Endothelial cell (in vitro differentiated cells): ENCODE measurements around the gene ZSWIM3. TPM values are rescaled to one million over a fixed set of nuclear protein-coding genes. Genes with fewer than 3 reads are reported as not detected.

ENCODE experiments used
- DNase-seq: peaks from one replicate; pipeline ENCODE4 v3.0.0; 2021; ENCODE audit warnings: low spot score
- H3K27ac Mint-ChIP-seq: one replicate; pipeline ENCODE4 v1.8.0; 2021; ENCODE audit warnings: mixed read lengths, inconsistent platforms; ENCODE audit not compliant: unreplicated experiment
- H3K27me3 Mint-ChIP-seq: one replicate; pipeline ENCODE4 v1.8.0; 2021; ENCODE audit warnings: mild to moderate bottlenecking, moderate library complexity, mixed read lengths, inconsistent platforms; ENCODE audit not compliant: unreplicated experiment
- H3K36me3 Mint-ChIP-seq: one replicate; pipeline ENCODE4 v1.8.0; 2021; ENCODE audit warnings: mild to moderate bottlenecking, low read depth, mixed read lengths, inconsistent platforms; ENCODE audit not compliant: unreplicated experiment
- H3K4me1 Mint-ChIP-seq: one replicate; pipeline ENCODE4 v1.8.0; 2021; ENCODE audit warnings: mild to moderate bottlenecking, mixed read lengths, inconsistent platforms; ENCODE audit not compliant: unreplicated experiment
- H3K4me3 Mint-ChIP-seq: one replicate; pipeline ENCODE4 v1.8.0; 2021; ENCODE audit warnings: mild to moderate bottlenecking, mixed read lengths, inconsistent platforms; ENCODE audit not compliant: unreplicated experiment
- H3K9me3 Mint-ChIP-seq: one replicate; pipeline ENCODE4 v1.8.0; 2021; ENCODE audit warnings: mixed read lengths, inconsistent platforms; ENCODE audit not compliant: unreplicated experiment
- total RNA-seq: library from RNA; stranded (reverse); fragmentation: NEBNext Ultra II Directional; extraction: Animal tissue kit (Norgen Biotek cat#: 25700); gene quantifications from one replicate; pipeline ENCODE4 v1.2.1, GENCODE V29; 2021; ENCODE audit not compliant: unreplicated experiment
- TF ChIP-seq, protein P1 (sequence below): fragments of 200-600 bp; sonication (generic); IDR thresholded peaks from one replicate; pipeline ENCODE4 v1.5.0; 2021; ENCODE audit warnings: antibody characterized with exemption; ENCODE audit not compliant: unreplicated experiment

The ZSWIM3 gene
- total RNA-seq, 1 donor from 2014 or later, result 6.7 TPM

GRCh38 chr20:45893831-45894230, 36.4 kb downstream of the ZSWIM3 start:
- no peaks in the 10 kb centered on the region for H3K9me3 Mint-ChIP-seq
- H3K36me3 Mint-ChIP-seq, result peaks cover 16% of the 10 kb centered on the region
- peak overlapping the region; percentile 11 for H3K4me3 Mint-ChIP-seq
- DNase-seq, result no peak
- peaks cover 17% of the 10 kb centered on the region for H3K27me3 Mint-ChIP-seq
- no peak overlapping the region for H3K27ac Mint-ChIP-seq
- H3K4me1 Mint-ChIP-seq, result peaks cover 8% of the 10 kb centered on the region
- TF ChIP-seq, protein P1, sequence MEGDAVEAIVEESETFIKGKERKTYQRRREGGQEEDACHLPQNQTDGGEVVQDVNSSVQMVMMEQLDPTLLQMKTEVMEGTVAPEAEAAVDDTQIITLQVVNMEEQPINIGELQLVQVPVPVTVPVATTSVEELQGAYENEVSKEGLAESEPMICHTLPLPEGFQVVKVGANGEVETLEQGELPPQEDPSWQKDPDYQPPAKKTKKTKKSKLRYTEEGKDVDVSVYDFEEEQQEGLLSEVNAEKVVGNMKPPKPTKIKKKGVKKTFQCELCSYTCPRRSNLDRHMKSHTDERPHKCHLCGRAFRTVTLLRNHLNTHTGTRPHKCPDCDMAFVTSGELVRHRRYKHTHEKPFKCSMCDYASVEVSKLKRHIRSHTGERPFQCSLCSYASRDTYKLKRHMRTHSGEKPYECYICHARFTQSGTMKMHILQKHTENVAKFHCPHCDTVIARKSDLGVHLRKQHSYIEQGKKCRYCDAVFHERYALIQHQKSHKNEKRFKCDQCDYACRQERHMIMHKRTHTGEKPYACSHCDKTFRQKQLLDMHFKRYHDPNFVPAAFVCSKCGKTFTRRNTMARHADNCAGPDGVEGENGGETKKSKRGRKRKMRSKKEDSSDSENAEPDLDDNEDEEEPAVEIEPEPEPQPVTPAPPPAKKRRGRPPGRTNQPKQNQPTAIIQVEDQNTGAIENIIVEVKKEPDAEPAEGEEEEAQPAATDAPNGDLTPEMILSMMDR, result no peak

- Mint-ChIP-seq H3K4me1 (peaks cover 8% of the 10 kb centered on the region), H3K27ac (no peak overlapping the region), H3K4me3 (no peak overlapping the region), H3K27me3 (peaks cover 17% of the 10 kb centered on the region), H3K9me3 (no peaks in the 10 kb centered on the region), H3K36me3 (peaks cover 20% of the 10 kb centered on the region)
- TF ChIP-seq, protein P1, result no peak
- DNase-seq, result no peak
These were observed 37.4 kb downstream of the ZSWIM3 start for GRCh38 chr20:45894797-45895196.

DNA sequence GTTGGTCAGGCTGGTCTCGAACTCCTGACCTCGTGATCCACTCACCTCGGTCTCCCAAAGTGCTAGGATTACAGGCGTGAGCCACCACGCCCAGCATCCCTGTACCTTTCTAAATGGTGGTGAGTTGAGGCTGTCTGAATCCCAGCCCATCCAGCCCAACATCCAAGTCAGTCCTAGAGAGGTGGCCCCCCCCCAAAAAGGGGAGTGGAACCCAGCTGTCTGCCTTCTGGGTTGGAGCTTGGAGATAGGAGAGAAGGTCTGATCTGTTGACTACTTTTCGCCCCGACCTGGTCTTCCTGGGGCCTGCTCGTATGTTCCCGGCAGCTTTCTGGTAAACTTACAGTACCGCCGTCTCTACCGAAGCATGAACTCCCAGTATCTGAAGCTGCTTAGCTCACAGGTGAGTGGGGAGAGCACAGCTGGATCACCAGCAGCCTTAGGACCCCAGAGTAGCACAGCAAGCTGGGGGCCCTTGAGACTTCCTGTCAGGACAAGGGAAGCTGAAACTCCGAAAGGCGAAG, 39.3 kb downstream of the ZSWIM3 start:
- Mint-ChIP-seq H3K4me3 (no peak overlapping the region), H3K27ac (no peak overlapping the region), H3K9me3 (no peaks in the 10 kb centered on the region), H3K36me3 (peaks cover 20% of the 10 kb centered on the region), H3K4me1 (peaks cover 8% of the 10 kb centered on the region), H3K27me3 (peaks cover 12% of the 10 kb centered on the region)
- TF ChIP-seq, protein P1, result no peak
- DNase-seq, result no peak

DNA sequence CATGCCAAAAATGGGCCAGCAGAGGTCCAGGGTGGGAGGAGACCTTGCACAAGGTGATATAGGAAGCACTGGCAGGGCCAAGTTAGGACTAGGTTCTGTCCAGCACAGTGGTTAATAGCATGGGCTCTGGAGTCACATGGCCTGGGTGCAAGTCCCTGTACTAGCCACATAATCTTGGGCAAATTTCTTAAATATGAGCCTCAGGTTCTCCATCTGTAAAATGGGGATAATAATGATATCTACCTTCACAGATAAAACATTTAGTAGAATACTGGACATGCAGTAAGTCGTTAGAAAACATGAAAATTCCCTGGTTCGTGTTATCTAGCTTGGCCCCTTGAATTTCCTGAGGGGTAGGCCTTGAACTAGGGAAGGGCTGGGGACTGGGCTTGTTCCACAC, 39.9 kb downstream of the ZSWIM3 start:
- no peak for DNase-seq
- no peak overlapping the region for H3K27ac Mint-ChIP-seq
- H3K36me3 Mint-ChIP-seq, result peaks cover 20% of the 10 kb centered on the region
- H3K27me3 Mint-ChIP-seq, result peaks cover 9% of the 10 kb centered on the region
- TF ChIP-seq, protein P1, result no peak
- H3K9me3 Mint-ChIP-seq, result no peaks in the 10 kb centered on the region
- peaks cover 4% of the 10 kb centered on the region for H3K4me1 Mint-ChIP-seq
- no peak overlapping the region for H3K4me3 Mint-ChIP-seq

DNA sequence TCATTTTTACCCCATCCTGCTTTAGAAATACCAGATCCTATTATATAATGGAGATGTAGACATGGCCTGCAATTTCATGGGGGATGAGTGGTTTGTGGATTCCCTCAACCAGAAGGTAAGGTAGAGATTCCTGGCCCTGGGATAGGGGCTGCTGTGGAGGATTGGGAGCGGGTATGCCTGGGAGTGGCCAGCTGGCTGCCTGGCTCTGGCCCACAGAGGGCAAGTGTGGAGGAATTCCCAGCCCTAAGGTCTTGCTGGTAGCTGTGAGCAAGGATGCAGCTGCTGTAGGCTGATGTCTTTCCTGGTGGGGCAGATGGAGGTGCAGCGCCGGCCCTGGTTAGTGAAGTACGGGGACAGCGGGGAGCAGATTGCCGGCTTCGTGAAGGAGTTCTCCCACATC, 40.3 kb downstream of the ZSWIM3 start:
- TF ChIP-seq, protein P1, result no peak
- no peaks in the 10 kb centered on the region for H3K9me3 Mint-ChIP-seq
- no peak for DNase-seq
- no peak overlapping the region for H3K4me3 Mint-ChIP-seq
- H3K36me3 Mint-ChIP-seq, result peaks cover 20% of the 10 kb centered on the region
- H3K4me1 Mint-ChIP-seq, result peaks cover under 1% of the 10 kb centered on the region
- peaks cover 6% of the 10 kb centered on the region for H3K27me3 Mint-ChIP-seq
- no peak overlapping the region for H3K27ac Mint-ChIP-seq
